ENCODE data around the gene TSPAN1. TPM values are rescaled to one million over a fixed set of nuclear protein-coding genes. Genes with fewer than 3 reads are reported as not detected.
A peak's percentile ranks its signal among the peaks of the same experiment; 100 is the strongest.

Gene TSPAN1
- total and polyA plus RNA-seq, 10 of the 15 experiments (the other 5 are each of a cell fraction or from before 2014, with no cell fraction given), result 0.08 to 0.29 (median 0.23) TPM; not detected in 5

DNA sequence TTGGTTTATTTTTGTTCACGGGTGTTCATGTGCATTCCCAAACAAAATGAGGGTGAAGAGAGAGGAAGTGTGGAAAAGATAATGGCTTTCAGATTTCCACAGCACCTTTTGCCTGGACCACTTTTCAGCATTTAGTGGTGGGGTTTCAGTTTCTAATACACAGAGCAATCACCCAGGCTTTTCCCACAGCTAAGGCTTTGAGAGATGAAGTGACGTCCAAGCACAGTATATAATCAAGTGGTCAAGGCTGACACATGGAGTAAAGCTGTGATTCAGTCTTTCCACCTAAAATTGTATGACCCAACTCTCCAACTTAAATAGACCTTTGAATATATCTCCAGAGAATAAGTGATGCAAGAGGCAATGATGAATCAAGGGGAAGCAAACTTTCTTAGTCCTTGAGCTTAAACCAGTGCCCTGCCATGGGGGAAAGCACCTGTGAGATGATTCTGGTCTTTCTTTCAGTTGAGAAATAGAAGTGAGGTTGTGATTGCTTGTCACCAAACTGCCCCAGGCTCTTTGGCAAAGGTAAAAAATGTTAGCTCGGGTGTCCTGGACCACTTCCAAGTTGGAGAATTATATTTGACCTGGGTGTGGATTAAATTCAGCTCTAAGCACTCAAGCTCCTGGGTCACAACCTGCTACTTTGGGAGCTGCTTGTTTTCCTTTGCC lies 40.1 kb upstream of the TSPAN1 start (continued):
- TF ChIP-seq ZNF592 (IDR thresholded peaks at IDR 0.05) (no peak), PML (IDR thresholded peaks at IDR 0.05; ENCODE audit: low read length) (no peak), IRF4 (IDR thresholded peaks at IDR 0.05; ENCODE audit: low read depth, low read length) (no peak), ZNF622 (IDR thresholded peaks at IDR 0.05) (no peak), PAX5 (IDR thresholded peaks at IDR 0.05; ENCODE audit: borderline replicate concordance, low read depth, low read length) (no peak), LARP7 (IDR thresholded peaks at IDR 0.05) (no peak), TCF3 (IDR thresholded peaks at IDR 0.05; ENCODE audit: borderline replicate concordance, insufficient read depth, low read depth, low read length) (no peak), TCF7 (IDR thresholded peaks at IDR 0.05; ENCODE audit: borderline replicate concordance) (no peak), SIX5 (IDR thresholded peaks at IDR 0.05; ENCODE audit: low read depth, low read length, severe bottlenecking) (no peak), EP300 (IDR thresholded peaks at IDR 0.05; ENCODE audit: borderline replicate concordance in 1 of 2, control insufficient read depth in 1 of 2, low read depth in 2 of 2, low read length in 2 of 2) (peak in 1 of 2 experiments; percentile 36; a peak in 1 of 4 replicates), RCOR1 (conservative IDR thresholded peaks at IDR 0.05; ENCODE audit: low read depth, low read length) (no peak), ASH2L (IDR thresholded peaks at IDR 0.05; ENCODE audit: borderline replicate concordance, low read depth) (no peak), RUNX3 (IDR thresholded peaks at IDR 0.05; ENCODE audit: low read length) (peak; percentile 61), IKZF1 (conservative IDR thresholded peaks at IDR 0.05) (peak; percentile 69), ATF7 (IDR thresholded peaks at IDR 0.05; ENCODE audit: low read depth) (no peak), YY1 (IDR thresholded peaks at IDR 0.05; ENCODE audit: low read depth, low read length) (no peak), KDM1A (IDR thresholded peaks at IDR 0.05; ENCODE audit: borderline replicate concordance) (no peak), NFYA (IDR thresholded peaks at IDR 0.05; ENCODE audit: borderline replicate concordance, low read depth, low read length) (no peak), CBX3 (IDR thresholded peaks at IDR 0.05; ENCODE audit: borderline replicate concordance, low read depth) (no peak), EED (IDR thresholded peaks at IDR 0.05; ENCODE audit: low read depth) (peak; percentile 74), CREM (IDR thresholded peaks at IDR 0.05; ENCODE audit: low read depth) (peak; percentile 41; the same call in 1 of the 2 replicates), TBL1XR1 (IDR thresholded peaks at IDR 0.05; ENCODE audit: low read depth, low read length) (no peak; the same call in 1 of the 2 replicates), DPF2 (IDR thresholded peaks at IDR 0.05) (no peak), NR2C1 (IDR thresholded peaks at IDR 0.05) (no peak), IKZF2 (IDR thresholded peaks at IDR 0.05) (peak; percentile 72 to 79; a peak in 2 of 4 replicates), KLF5 (IDR thresholded peaks at IDR 0.05; ENCODE audit: partially characterized antibody) (no peak), TCF12 (IDR thresholded peaks at IDR 0.05; ENCODE audit: low read depth, low read length) (0 out of 2 replicates have a peak, but pooled peaks have one; percentile 15), MTA3 (IDR thresholded peaks at IDR 0.05; ENCODE audit: borderline replicate concordance, low read length) (0 out of 2 replicates have a peak, but pooled peaks have one; percentile 46), ZNF384 (IDR thresholded peaks at IDR 0.05; ENCODE audit: borderline replicate concordance, low read depth, low read length) (no peak), SPI1 (IDR thresholded peaks at IDR 0.05; ENCODE audit: borderline replicate concordance, insufficient read depth, low read depth, low read length) (peak; percentile 66), ZNF24 (IDR thresholded peaks at IDR 0.05) (peak; percentile 84)
